ENCODE data around the gene BLID.

DNA sequence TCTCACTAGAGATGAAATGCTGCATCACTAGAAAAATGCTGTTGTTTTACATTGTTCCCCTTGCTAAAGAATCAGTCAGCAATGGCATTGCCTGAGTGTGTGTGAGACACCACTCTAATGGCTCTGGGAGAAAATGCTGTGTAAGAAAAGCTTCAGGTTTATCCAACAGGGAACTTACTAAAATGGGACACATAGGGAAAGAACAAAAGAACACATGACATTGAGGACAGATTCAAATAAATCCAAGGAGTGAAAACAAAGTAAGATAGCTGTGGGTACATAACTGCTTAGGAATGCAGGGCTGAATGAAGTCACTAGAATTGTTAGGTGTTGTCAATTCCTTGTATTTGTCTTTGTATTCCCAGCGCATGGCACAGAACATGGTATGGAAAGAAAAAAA lies 24.2 kb downstream of the BLID start:
- TF ChIP-seq, protein P1, sequence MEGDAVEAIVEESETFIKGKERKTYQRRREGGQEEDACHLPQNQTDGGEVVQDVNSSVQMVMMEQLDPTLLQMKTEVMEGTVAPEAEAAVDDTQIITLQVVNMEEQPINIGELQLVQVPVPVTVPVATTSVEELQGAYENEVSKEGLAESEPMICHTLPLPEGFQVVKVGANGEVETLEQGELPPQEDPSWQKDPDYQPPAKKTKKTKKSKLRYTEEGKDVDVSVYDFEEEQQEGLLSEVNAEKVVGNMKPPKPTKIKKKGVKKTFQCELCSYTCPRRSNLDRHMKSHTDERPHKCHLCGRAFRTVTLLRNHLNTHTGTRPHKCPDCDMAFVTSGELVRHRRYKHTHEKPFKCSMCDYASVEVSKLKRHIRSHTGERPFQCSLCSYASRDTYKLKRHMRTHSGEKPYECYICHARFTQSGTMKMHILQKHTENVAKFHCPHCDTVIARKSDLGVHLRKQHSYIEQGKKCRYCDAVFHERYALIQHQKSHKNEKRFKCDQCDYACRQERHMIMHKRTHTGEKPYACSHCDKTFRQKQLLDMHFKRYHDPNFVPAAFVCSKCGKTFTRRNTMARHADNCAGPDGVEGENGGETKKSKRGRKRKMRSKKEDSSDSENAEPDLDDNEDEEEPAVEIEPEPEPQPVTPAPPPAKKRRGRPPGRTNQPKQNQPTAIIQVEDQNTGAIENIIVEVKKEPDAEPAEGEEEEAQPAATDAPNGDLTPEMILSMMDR (IDR thresholded peaks at IDR 0.05) = no peak
- TF ChIP-seq POLR2A (IDR thresholded peaks at IDR 0.05) = no peak
- TF ChIP-seq POLR2AphosphoS5 (IDR thresholded peaks at IDR 0.05; ENCODE audit: insufficient read depth in 1 of 2, low read depth in 1 of 2) = no peak

Measured in vagina (tissue), 2 donors.